Heart left ventricle (tissue), 13 donors: ENCODE results near the gene CPEB4.

Source experiments
- CTCF ChIP-seq, 12 donors: fragments of 200-600 bp; sonication (generic) in 4 of 12; IDR thresholded peaks; one replicate each; pipeline versions ENCODE4 v1.5.0 to v1.8.0; 2018 to 2022; ENCODE audit warnings: antibody characterized with exemption in 12 of 12, mild to moderate bottlenecking in 5 of 12
- POLR2A ChIP-seq, 2 donors: fragments of 450-650 bp; IDR thresholded peaks; one replicate each; pipeline ENCODE4 v1.6.1; 2017; ENCODE audit warnings: antibody characterized with exemption in 2 of 2, mild to moderate bottlenecking in 2 of 2, moderate library complexity in 2 of 2
- donor health status: ischemic (EF 13 %, LVEDD 7.1; RV severe dilation, severe dysfunction).
- donor health status: DM: no; HTN: yes; CAD: no.
- donor health status: DM: no; HTN: no; CAD: no.
- donor health status: ischemic (EF 25% LVEDD 6.9; RV normal size, moderate dysfunction).
- donor health status: ischemic (EF 25% LVEDD 5.7; RV mildly dilated, moderate dysfunction).
- donor health status: ischemic (EF 35%, LVEDD 5.7; RV mildly dilated, moderate dysfunction).
- donor health status: nonischemic (EF 11% LVEDD 7.7; RV severe dilation, severe dysfunction).
- donor health status: DM: yes; HTN: yes; CAD: no.
- donor health status: PGD.
- donor health status: ischemic (EF 29% LVEDD 5.4; RV normal size, mild dysfunction).
- donor health status: nonischemic (EF 23%, LVEDD 6.1; RV moderate dilation, normal function).

GRCh38 chr5:173881811-173882575, 6.2 kb upstream of the CPEB4 start:
- TF ChIP-seq CTCF (IDR thresholded peaks at IDR 0.05) = no peak
- TF ChIP-seq POLR2A (IDR thresholded peaks at IDR 0.05) = no peak
